COLO829 (cell line): ENCODE measurements around the gene WWC1.
A peak's percentile ranks its signal among the peaks of the same experiment; 100 is the strongest.

Experiments
- DNase-seq: peaks from one replicate; pipeline ENCODE4 v3.0.0; 2012; ENCODE audit warnings: low spot score

Gene WWC1

DNA sequence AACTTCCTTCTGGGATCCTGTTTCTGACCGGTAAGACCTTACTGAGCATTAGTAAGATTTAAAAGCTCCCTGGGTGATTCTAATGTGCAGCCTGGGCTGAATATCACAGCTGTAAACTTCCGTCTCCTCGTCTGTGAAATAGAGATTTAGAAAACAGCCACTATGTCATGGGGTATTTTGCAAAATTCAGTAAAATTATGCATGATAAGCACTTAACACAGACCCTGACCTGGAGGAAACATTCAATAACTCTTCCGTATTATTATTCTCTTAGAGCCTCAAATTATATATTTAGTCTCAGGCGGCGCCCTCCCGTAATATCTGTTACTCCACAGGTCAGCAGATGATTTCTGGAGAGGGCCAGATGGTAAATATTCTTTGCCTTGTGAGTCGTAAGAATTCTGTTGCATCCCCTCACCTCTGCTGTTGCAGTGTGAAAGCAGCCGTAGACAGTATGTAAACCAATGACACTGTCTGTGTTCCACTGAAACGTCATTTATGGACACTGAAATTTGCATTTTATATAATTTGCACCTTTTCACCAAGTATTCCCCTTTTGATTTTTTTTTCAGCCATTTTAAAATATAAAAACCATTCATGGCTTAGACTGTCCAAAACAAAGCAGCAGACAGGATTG lies 155.7 kb downstream of the WWC1 start:
- no peak for DNase-seq

DNA sequence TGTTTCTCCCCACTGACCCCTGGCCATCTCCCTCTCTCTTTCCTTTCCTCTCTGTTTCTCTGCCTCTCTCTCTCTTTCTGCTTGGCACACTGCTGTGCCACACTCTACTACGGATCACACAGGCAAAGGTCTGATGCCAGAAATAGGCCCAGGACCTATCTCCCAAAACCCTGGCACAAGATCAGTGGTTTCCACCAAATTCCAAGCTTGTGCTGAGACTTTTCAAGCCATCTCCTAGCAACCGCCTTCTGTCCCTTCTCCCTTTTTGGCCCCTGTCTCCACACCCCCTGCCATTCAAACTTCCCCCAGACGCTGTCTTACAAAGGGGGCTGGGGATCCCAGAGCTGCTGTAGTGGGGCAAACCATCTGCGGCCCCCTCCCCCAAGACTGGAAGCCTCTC lies 156.4 kb downstream of the WWC1 start:
- DNase-seq, result no peak

DNA sequence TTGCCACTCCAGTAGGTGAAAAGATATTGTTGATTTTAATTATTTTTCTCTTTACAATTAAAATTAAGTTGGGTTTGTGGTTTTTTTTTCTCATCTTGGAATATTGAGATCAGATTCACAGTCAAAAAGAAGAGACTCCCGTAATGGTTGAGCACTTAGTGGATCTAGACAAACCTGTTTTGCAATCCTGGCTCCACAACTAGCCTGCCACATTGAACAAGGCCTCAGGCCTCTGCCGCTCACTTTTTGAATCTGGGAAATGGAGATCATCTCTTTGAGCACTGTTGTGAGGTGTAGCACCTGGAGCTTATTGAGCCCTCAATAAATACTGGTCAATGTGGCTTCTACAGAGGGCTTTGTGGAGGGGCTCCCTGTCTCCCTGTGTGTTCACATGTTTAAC lies 157.7 kb downstream of the WWC1 start:
- no peak for DNase-seq

GRCh38 chr5:168451565-168451964 lies 160.1 kb downstream of the WWC1 start:
- DNase-seq, result no peak

GRCh38 chr5:168455201-168455600 lies 163.8 kb downstream of the WWC1 start:
- no peak for DNase-seq

GRCh38 chr5:168457542-168457941 lies 166.1 kb downstream of the WWC1 start:
- DNase-seq, result no peak

- DNase-seq, result no peak
Observed at GRCh38 chr5:168460606-168461005, 169.2 kb downstream of the WWC1 start.

DNA sequence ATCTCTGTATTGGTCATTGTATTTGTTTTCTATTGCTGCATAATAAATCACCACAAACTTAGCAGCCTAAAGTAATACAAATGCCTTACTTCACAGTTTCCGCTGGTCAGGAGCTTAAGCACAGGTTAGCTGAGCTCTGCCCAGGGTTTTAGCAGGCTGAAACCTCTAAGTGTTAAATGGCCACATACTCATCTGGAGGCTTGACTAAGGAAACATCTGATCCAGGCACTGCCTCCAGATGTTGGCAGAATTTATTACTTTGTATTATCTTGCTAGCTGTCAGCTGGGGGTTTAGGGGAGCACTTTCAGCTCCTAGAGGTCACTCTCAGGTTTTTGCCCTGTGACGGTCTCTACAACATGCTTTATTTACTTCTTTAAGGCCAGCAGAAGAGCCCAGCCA lies 171.6 kb downstream of the WWC1 start:
- DNase-seq, result no peak

- no peak for DNase-seq
Observed at GRCh38 chr5:168464214-168464613, 172.8 kb downstream of the WWC1 start.

DNA sequence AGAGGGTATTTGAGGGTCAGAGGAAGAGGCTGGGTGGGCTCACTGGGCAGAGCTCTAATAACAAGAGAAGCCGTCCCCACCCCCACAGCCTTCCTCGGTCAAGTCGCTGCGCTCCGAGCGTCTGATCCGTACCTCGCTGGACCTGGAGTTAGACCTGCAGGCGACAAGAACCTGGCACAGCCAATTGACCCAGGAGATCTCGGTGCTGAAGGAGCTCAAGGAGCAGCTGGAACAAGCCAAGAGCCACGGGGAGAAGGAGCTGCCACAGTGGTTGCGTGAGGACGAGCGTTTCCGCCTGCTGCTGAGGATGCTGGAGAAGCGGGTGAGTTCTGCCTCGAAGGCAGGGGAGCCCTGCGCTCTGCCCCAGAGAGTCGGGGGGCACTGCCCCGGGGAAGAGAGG lies 173.2 kb downstream of the WWC1 start:
- no peak for DNase-seq

- DNase-seq, result no peak
Observed at GRCh38 chr5:168467755-168468330, 176.4 kb downstream of the WWC1 start.

DNA sequence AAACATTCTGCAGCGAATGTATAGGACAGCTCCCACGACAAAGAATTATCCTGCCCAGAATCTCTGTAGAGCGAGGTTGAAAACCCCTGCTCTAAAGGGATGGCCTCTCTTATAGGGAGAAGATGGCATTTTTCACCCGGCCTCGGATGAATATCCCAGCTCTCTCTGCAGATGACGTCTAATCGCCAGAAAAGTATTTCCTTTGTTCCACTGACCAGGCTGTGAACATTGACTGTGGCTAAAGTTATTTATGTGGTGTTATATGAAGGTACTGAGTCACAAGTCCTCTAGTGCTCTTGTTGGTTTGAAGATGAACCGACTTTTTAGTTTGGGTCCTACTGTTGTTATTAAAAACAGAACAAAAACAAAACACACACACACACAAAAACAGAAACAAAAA lies 177.4 kb downstream of the WWC1 start:
- DNase-seq, result no peak

GRCh38 chr5:168469816-168470215 lies 178.4 kb downstream of the WWC1 start:
- DNase-seq, result no peak

- DNase-seq, result no peak
Observed at GRCh38 chr5:168471785-168472184, 180.3 kb downstream of the WWC1 start.

- peak; percentile 59 for DNase-seq
Observed at GRCh38 chr5:168472329-168472728, 180.9 kb downstream of the WWC1 start.

DNA sequence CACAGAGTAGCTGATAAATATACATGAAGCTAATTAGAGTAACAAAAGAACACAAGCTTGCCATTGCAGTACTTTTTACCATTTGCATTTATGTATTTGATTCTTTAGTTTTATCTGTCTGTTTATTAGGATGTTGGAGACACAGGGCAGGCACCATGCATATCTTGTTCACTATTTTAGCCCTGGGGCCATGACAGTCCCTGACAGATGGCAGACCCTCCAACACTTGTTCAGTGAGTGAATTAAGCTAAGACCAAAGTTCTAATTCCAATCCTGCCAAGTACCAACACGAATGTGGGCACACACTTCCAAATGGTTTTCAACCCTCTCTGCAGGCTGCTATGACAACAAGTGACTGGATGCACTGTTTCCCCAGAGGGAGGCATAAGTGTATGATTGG lies 182.9 kb downstream of the WWC1 start:
- no peak for DNase-seq

- DNase-seq, result no peak
Observed at GRCh38 chr5:168477060-168477459, 185.6 kb downstream of the WWC1 start.

GRCh38 chr5:168479166-168479565 lies 187.7 kb downstream of the WWC1 start:
- DNase-seq, result no peak

DNA sequence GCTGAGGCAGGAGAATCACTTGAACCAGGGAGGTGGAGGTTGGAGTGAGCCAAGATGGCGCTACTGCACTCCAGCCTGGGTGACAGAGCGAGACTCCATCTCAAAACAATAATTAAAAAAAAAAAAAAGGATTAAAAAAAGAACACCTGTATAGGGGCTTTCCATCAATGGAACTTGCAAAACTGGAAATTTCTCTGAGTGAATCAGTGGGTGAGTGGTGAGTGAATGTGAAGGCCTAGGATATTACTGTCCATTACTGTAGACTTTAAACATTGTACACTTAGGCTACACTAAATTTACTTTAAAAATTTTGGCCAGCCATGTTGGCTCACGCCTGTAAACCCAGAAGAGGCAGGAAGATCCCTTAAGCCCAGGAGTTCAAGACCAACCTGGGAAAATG lies 189.2 kb downstream of the WWC1 start:
- DNase-seq, result no peak

DNA sequence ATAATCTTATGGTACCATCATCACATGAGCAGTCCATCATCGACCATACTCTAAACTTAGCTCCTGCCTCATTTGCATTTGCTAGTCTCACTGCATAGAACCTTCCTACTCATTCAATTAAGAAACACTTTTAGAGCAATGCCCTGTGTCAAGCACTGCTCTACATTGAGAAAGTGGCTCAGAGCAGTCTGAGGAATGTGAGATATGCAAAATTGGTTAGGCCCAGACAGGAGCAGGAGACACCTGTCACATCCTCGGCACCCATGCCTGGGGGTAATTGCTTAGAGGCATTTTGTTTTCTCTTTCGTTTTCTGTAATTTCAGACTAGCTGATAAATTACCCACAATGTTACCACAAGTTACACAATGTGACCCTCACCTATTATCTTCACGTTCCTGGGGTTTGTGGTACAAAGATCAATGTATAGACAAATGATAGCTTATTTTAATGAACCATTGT lies 189.9 kb downstream of the WWC1 start:
- no peak for DNase-seq

GRCh38 chr5:168482361-168482760 lies 190.9 kb downstream of the WWC1 start:
- no peak for DNase-seq

- DNase-seq, result peak; percentile 78
Observed at GRCh38 chr5:168486136-168486879, 194.9 kb downstream of the WWC1 start, which contains the start of gene RARS1. Gene RARS1 (plus strand): TSS chr5:168486471. CDS start chr5:168486499, 28 bp downstream.

- no peak for DNase-seq
Observed at GRCh38 chr5:168489059-168489458, 197.6 kb downstream of the WWC1 start.
